ENCODE data around the gene BMPER.

BMPER gene

GRCh38 chr7:34062826-34063225, 157.5 kb downstream of the BMPER start (continued):
- TF ChIP-seq CSRNP3 (CRISPR knock-in tag; IDR thresholded peaks at IDR 0.05) = no peak

GRCh38 chr7:34064519-34065158, 159.3 kb downstream of the BMPER start:
- TF ChIP-seq TCF4 (CRISPR knock-in tag; IDR thresholded peaks at IDR 0.05; ENCODE audit: borderline replicate concordance) (no peak), ZNF70 (CRISPR knock-in tag; IDR thresholded peaks at IDR 0.05) (no peak), ZNF565 (CRISPR knock-in tag; conservative IDR thresholded peaks at IDR 0.05; ENCODE audit: low read depth) (no peak), CSRNP3 (CRISPR knock-in tag; IDR thresholded peaks at IDR 0.05) (no peak), TOX (CRISPR knock-in tag; IDR thresholded peaks at IDR 0.05; ENCODE audit: borderline replicate concordance) (no peak), PPARA (CRISPR knock-in tag; IDR thresholded peaks at IDR 0.05; ENCODE audit: borderline replicate concordance) (no peak), BACH2 (CRISPR knock-in tag; IDR thresholded peaks at IDR 0.05; ENCODE audit: borderline replicate concordance) (no peak), ZC3H10 (CRISPR knock-in tag; IDR thresholded peaks at IDR 0.05) (no peak), ARNTL (CRISPR knock-in tag; IDR thresholded peaks at IDR 0.05; ENCODE audit: borderline replicate concordance, low read depth) (no peak), ESRRG (CRISPR knock-in tag; IDR thresholded peaks at IDR 0.05) (no peak), GLIS3 (CRISPR knock-in tag; IDR thresholded peaks at IDR 0.05) (no peak), TSHZ2 (CRISPR knock-in tag; IDR thresholded peaks at IDR 0.05) (no peak), SNAI2 (CRISPR knock-in tag; IDR thresholded peaks at IDR 0.05) (peak; percentile 37; the same call in 1 of the 2 replicates), PATZ1 (CRISPR knock-in tag; IDR thresholded peaks at IDR 0.05; ENCODE audit: borderline replicate concordance) (no peak), ISL1 (CRISPR knock-in tag; IDR thresholded peaks at IDR 0.05) (peak; percentile 88), RARB (CRISPR knock-in tag; IDR thresholded peaks at IDR 0.05) (no peak), ZNF8 (CRISPR knock-in tag; IDR thresholded peaks at IDR 0.05) (no peak), CREB5 (CRISPR knock-in tag; IDR thresholded peaks at IDR 0.05; ENCODE audit: low read depth) (0 out of 2 replicates have a peak, but pooled peaks have one; percentile 65), POU6F1 (CRISPR knock-in tag; IDR thresholded peaks at IDR 0.05; ENCODE audit: borderline replicate concordance, low read depth) (no peak), OSR1 (CRISPR knock-in tag; IDR thresholded peaks at IDR 0.05) (no peak), ZFP30 (CRISPR knock-in tag; IDR thresholded peaks at IDR 0.05) (no peak), CSDC2 (CRISPR knock-in tag; IDR thresholded peaks at IDR 0.05) (peak; percentile 52; the same call in 1 of the 2 replicates), ZFP3 (CRISPR knock-in tag; IDR thresholded peaks at IDR 0.05) (no peak)
- peak; percentile 18; the same call in 2 of the 3 replicates for ATAC-seq

Measured in SK-N-SH treated with all-trans-retinoic acid at 6 μM for 48 hours (cell line).